ENCODE results near the gene STXBP2.

GRCh38 chr19:7637374-7638256 lies 705 bp downstream of the STXBP2 start:
- TF ChIP-seq, protein P1, sequence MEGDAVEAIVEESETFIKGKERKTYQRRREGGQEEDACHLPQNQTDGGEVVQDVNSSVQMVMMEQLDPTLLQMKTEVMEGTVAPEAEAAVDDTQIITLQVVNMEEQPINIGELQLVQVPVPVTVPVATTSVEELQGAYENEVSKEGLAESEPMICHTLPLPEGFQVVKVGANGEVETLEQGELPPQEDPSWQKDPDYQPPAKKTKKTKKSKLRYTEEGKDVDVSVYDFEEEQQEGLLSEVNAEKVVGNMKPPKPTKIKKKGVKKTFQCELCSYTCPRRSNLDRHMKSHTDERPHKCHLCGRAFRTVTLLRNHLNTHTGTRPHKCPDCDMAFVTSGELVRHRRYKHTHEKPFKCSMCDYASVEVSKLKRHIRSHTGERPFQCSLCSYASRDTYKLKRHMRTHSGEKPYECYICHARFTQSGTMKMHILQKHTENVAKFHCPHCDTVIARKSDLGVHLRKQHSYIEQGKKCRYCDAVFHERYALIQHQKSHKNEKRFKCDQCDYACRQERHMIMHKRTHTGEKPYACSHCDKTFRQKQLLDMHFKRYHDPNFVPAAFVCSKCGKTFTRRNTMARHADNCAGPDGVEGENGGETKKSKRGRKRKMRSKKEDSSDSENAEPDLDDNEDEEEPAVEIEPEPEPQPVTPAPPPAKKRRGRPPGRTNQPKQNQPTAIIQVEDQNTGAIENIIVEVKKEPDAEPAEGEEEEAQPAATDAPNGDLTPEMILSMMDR (IDR thresholded peaks at IDR 0.05; ENCODE audit: borderline replicate concordance, extremely low read depth, low read length, poor library complexity, severe bottlenecking): no peak
- TF ChIP-seq EZH2 (IDR thresholded peaks at IDR 0.05; ENCODE audit: borderline replicate concordance, low read depth, low read length, severe bottlenecking): no peak

All from DND-41 (cell line).